NCI-H2107 treated with DMSO at 0.1 percent for 48 hours (cell line): ENCODE results near the gene DNAJC10.
"Not testable (repeated sequence)": the region's sequence is repeated elsewhere in the genome, so short reads cannot be mapped to it uniquely, and the experiment has no call there.

Experiments
- DNase-seq: peaks from one replicate; lab custom pipeline; 2025; ENCODE audit not compliant: unreplicated experiment; lab: John Stamatoyannopoulos, UW

Gene DNAJC10

DNA sequence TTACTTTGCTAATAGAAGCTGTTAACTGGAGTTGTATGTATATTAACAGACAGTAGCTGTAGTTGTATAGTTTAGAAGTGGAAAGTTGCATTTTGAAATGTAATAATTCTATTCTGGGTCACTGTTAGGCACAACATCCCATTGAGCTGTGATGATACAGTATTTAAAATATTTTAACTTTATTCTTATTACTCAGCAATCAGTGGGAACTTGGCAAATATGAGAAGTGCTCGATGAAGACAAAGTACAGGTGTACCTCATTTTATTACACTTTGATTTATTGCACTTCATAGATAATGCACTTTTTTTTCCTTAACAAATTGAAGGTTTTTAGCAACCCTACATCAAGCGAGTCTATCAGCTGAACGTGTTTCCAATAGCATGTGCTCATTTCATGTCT lies 8.6 kb downstream of the DNAJC10 start:
- no peak for DNase-seq

DNA sequence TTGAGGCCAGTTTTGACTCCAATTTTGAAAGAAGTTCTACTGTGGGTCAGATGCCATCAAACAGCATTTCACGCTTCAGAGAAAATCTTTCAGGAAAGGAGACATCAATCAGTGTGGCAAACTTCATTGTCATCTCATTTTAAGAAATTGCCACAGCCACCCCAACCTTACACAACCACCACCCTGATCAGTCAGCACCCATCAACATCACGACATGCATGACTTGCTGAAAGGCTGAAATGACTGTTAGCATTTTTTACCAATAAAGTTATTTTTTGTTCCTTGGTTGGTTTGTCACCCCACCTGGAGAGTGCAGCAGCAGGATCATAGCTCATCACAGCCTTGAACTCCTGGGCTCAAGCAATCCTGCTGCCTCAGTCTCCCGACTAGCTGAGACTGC lies 10.4 kb downstream of the DNAJC10 start:
- no peak for DNase-seq

DNA sequence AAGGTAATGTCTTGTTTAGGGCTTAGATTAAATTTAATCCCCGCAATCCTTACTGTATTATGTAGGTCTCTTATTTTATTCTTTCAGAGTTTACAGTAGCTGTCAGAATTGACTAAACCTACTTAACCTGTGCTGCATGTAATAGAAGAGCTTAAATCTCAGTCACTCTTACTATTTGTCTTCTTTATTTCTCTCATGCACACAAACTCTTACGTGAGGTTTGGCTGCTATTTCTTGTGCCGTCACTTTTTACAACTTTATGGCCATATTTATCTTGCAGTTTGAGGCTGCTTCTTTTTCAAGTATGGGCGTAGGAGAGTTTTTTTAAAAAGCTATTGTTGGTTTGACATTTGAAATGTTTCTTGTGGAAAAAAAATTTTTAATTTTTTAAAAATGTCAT lies 12.0 kb downstream of the DNAJC10 start:
- DNase-seq, result no peak

DNA sequence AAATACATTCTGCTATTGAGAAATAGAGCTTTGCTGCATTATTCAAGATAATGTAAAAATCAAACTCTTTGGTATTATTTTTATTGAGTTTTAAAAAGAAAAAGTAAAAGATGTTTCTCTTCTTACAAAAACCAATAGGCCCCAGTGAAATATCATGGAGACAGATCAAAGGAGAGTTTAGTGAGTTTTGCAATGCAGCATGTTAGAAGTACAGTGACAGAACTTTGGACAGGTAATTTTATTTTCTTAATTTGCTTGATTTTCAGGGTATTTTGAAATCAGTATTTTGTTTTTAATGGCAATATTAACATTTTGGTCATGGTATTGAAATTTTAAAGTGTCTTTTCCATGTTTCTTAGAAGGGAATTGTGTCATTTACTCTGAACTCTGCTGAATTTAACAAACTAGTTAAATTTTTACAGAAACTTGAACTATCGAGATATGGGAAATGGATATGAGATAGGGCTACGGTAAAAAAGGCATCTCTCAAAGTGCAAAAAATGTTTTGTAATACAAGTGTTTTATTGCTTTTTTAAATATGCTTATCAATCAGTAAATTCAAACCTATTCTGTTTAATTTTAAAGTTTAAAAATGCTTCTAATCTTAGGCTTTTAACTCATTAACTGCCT lies 13.8 kb downstream of the DNAJC10 start:
- DNase-seq, result no peak

DNA sequence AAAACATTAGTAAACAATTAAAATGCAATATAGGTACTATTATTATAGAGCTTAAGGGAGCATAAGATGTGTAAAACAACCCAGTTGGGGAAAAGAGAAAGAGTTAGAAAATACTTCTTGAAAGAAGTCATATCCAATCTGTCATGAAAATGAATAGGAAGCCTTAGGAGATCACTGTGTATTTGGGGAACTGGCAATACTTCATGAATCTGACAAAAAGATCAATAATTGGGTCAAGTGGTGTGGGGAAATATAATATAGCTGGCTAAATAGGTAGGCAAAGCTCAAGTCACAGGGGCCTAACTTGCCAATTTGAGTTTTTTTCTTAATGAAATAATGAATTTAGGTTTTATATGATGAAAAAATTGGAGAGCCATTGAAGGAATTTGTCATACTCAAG lies 14.4 kb downstream of the DNAJC10 start:
- DNase-seq, result no peak

DNA sequence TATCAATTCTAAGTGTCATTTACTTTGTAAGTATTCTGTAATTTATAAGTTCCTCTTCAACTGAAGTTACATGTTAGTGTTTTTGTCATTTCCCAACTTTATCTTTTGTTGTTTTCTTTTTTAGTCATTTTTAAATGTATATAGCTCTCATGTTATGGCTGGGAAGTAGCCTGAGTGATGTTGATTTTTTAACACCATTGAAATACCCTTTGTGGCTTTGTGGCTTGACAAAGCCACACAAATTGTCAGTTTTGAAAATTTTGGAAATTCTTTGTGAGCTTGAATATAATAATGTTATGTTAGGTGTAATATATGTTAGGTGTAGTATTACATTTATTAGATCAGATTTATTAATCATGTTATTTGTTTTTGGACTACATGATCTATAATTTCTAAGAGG lies 16.7 kb downstream of the DNAJC10 start:
- DNase-seq, result no peak

DNA sequence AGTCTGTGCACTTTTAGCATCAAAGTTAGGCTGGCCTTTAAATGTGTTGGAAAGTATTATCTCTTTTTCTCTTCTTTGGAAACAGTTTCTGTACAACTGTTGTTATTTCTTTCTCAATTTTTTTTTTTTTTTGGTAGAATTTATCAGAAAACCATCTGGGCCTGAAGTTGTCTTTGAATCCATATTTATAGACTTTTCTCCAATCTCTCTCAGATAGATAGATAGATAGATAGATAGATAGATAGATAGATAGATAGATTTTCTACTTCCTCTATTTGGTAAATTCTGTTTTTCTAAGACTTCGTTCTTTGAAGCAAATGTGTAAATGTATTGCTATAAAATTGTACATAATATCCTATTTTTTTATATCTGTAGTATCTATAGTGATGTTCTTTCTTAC lies 17.5 kb downstream of the DNAJC10 start:
- no peak for DNase-seq

DNA sequence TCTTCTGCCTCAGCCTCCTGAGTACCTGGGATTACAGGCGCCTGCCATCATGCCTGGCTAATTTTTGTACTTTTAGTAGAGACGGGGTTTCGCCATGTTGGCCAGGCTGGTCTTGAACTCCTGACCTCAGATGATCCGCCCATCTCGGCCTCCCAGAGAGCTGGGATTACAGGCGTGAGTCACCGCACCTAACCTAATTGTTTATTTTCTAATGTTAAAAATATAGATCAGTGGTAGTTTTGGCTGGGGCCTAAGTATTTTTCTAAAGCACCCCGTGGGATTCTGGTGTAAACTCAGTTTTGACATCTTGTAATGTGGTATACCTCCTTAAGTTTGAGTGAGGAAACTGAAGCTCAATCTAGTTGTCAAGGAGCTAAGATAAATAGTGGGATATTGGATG lies 20.8 kb downstream of the DNAJC10 start:
- DNase-seq, result not testable (repeated sequence)

DNA sequence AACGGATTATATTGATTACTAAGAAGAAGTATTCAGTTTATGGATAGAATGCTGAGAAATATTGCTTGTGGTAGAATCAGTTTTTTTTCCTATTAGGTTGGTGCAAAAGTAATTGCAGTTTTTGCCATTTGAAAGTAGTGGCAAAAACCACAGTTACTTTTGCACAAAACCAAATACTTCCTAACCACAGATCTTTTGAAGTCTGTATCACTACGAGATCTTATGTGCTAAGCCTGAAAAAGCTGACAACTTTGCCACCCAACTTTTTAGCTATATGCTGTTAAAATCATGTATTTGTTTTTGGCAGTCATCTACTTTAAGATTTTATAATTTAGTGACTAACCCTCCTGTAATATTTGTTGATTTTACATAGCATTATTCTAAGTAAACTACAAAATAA lies 24.6 kb downstream of the DNAJC10 start:
- no peak for DNase-seq

DNA sequence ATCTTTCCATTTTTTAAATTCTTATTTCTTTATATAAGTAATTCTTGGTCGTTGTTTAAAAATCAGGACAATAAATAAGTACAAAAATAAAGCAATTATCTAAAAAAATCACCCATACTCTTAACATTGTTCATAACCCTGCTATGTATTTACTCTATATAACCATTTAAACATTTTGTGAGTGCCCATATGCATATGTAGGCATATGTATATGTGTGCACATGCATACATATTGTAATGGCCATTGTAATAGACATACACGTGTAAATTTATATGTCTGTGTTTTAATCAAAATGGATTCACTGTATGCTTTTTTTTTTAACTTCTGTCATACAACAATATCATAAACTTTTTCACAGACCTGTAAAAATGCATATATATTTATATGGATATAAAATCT lies 25.6 kb downstream of the DNAJC10 start:
- no peak for DNase-seq

DNA sequence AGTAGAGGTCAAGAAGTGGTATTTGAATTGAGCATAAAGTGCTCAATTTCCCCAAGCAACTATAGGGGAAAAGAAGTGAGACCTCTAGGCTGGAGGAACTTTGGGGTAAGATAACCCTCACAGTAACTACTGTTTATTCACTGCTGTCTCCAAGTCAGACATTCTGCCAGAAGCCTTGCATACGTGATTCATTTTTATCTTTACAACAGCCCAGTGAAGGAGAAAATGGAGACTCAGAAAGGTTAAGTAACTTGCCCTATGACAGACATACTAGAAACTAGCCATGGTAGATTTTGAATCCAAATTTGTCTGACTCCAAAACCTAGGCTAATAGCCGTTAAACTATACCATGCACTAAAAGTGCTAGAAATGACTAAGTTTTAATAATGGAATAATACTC lies 28.4 kb downstream of the DNAJC10 start:
- no peak for DNase-seq

DNA sequence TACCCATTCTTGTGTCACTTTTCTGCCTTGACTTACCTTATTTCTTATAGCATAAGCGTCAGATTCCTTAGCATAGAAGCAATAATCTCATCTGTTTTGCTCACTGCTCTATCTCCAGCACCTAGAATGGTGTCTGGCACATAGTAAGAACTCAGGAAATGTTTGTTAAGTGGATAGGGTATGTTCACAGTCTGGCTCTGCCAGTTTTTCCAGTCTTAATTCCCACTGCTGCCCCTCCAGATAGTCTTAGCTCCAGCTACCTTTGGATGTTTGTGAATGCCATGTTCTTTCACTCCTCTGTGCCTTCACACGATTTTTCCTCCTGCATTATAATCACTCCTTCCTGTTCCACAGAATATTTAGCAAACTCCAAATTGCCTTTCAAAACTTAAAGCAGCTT lies 29.0 kb downstream of the DNAJC10 start:
- DNase-seq, result no peak

DNA sequence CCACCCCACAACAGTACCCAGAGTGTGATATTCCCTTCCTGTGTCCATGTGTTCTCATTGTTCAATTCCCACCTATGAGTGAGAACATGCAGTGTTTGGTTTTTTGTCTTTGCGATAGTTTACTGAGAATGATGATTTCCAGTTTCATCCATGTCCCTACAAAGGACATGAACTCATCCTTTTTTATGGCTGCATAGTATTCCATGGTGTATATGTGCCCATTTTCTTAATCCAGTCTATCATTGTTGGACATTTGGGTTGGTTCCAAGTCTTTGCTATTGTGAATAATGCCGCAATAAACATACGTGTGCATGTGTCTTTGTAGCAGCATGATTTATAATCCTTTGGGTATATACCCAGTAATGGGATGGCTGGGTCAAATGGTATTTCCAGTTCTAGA lies 29.8 kb downstream of the DNAJC10 start:
- not testable (repeated sequence) for DNase-seq

DNA sequence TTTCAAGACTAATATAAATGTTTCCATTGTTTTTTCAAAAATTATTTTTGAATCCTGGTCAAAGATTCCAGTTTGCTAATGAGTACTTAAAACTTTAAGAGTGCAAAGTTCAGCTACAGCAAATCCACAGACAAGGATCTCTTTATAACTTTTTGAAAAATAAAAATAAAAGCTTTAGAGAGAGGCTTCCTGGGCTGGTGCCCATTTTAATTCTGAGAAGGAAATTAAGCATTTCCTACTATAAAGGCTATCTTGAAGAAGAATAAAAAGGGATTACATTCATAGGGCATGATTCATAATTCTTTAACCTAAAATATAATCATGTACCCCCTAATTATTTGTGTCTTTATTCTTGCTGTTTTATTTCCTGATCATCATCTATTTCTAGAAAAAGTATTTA lies 38.2 kb downstream of the DNAJC10 start:
- DNase-seq, result no peak

DNA sequence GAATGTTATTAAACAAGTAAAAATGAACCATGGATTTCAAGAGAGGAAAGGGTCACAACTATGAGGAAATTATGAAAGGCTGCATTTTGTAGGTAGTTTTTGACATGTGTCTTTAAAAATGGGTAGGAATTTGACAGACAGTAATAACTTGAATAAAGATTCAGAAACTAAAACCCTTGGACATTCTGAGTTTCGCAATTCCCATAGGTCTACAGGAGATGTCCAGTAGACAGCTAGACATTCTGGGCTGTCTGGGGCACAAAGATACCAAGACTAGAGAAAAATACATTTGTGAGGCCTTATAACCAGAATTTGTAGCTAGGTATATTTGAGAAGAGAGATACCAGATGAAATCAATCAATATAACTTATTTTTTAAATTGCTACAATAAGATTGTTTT lies 42.3 kb downstream of the DNAJC10 start:
- no peak for DNase-seq

DNA sequence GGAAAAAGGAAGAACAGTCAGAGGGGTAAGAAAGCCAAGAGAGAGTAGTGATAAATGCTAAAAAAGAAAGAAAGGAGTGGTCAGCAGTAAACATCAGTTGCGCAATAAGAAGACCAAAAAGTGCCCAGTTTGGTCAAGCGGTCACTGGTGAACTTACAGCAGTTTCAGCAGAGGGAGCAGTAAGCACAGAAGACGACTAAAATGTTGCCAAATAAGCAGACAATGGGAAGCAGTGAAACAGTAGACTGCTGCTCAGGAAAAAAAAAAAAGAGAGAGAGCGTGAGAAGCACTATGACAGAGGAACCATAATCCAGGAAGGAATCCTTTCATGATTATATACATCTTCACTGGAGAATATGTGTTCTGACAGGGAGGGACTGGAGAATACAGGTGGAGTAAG lies 45.8 kb downstream of the DNAJC10 start:
- DNase-seq, result no peak

DNA sequence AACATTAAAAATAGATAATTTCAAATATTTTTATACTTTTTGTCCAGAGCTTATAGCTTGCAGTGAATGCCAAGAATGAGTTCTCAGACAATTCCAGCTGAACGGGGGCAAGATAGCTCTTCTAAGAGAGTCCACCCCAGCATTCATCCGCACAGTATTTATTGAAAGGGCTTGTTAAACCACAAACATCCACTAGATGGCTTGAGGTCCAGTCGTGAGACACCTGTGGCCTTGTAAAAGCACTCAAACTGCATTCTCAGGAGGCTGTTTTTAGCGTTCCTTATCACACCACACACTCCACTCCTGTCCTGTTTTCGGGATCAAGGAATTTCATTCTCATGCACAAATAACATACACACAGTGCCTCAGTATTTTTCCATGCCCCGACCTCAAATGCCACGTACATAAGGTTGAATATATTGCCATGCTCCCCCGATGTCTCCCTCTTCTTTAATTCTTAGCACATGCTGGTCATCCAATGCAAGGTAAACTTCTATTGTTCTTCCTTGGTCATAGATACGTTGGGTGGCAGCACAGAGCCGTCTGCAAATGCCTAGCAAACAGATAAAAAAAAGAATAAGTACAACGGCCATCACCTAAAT lies 47.4 kb downstream of the DNAJC10 start:
- peak; percentile 46 for DNase-seq

DNA sequence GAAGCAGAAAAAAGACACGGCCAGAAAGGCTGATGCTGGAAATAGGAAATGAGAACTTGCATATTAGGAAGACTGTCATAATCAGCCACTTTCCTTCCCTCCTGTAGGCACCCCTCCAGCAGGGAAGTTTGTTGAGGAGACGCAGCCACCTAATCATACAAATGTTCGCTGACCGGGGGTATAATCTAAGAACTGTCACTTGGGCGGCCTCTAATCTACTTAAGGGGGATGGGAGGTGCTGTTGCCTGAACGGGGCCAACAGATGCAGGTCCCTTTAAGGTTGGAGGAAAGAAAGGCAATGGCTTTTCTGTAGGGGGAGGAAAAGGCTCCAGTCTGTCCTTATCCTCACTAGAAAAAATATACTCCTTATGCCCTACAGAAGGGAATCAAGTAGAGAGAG lies 50.6 kb downstream of the DNAJC10 start:
- DNase-seq, result no peak

DNA sequence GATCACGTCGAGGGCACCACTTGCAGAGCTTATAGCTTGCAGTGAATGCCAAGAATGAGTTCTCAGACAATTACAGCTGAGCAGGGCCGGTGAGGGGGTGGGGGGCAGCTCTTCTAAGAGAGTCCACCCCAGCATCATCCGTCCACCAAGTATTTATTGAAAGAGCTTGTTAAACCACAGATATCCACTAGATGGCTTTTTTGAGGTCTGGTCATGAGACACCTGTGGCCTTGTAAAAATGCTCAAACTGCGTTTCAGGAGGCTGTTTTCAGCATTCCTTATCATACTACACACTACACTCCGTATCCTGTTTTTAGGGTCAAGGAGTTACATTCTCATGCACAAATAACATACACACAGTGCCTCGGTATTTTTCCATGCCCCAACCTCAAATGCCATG lies 51.5 kb downstream of the DNAJC10 start:
- DNase-seq, result no peak

DNA sequence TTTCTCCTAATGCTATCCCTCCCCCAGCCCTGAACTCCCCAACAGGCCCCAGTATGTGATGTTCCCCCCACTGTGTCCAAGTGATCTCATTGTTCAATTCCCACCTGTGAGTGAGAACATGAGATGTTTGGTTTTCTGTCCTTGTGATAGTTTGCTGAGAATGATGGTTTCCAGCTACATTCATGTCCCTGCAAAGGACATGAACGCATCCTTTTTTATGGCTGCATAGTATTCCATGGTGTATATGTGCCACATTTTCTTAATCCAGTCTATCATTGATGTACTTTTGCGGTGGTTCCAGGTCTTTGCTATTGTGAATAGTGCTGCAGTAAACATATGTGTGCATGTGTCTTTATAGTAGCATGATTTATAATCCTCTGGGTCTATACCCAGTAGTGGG lies 52.9 kb downstream of the DNAJC10 start:
- DNase-seq, result not testable (repeated sequence)

DNA sequence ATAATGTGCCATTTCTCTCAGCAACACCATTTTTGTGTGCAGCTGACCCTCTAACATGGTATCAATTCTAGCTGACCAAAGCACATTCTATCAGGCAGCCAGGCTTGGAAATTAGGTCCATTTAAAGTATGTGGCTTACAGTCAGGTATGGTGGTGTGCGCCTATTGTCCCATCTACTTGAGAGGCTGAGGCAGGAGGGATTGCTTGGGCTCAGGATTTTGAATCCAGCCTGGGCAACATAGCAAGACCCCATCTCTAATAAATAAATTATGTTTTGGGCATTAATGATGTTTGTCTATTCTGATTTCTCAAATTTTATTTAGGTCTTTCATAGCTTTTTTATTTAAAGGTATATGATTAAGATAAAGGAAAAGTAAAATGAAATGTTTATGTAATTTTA lies 63.3 kb downstream of the DNAJC10 start:
- no peak for DNase-seq

DNA sequence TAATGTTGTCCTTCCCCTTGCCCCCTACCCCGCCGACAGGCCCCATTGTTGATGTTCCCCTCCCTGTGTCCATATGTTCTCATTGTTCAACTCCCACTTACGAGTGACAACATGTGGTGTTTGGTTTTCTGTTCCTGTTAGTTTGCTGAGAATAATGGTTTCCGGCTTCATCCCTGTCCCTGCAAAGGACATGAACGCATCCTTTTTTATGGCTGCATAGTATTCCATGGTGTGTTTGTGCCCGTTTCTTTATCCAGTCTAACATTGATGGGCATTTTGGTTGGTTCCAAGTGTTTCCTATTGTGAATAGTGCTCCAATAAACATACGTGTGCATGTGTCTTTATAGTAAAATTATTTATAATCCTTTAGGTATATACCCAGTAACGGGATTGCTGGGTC lies 65.0 kb downstream of the DNAJC10 start:
- DNase-seq, result not testable (repeated sequence)

DNA sequence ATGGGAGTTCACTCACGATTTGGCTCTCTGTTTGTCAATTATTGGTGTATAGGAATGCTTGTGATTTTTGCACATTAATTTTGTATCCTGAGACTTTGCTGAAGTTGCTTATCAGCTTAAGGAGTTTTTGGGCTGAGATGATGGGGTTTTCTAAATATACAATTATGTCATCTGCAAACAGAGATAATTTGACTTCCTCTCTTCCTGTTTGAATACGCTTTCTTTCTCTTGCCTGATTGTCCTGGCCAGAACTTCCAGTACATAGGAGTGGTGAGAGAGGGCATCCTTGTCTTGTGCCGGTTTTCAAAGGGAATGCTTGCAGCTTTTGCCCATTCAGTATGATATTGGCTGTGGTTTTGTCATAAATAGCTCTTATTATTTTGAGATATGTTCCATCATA lies 66.6 kb downstream of the DNAJC10 start:
- not testable (repeated sequence) for DNase-seq
